Activated T-helper 1 cell treated with anti-CD3 and anti-CD28 coated beads, Interleukin-12 subunit alpha, Interleukin-12 subunit beta, Interleukin-2, Interleukin-4 antibody, amounts not matched to agents 30 ng/mL and 10 ng/mL and 1 ng/mL, durations not matched to agents 14 hours and 24 hours and 36 hours (primary cell): ENCODE data around the gene ANKRD13D. TPM values are rescaled to one million over a fixed set of nuclear protein-coding genes. Genes with fewer than 3 reads are reported as not detected.
"Not testable (repeated sequence)": the region's sequence is repeated elsewhere in the genome, so short reads cannot be mapped to it uniquely, and the experiment has no call there.

Experiments
- DNase-seq: peaks from one replicate; pipeline ENCODE4 v3.0.0; 2021; ENCODE audit warnings: low spot score
- H3K27ac Mint-ChIP-seq: one replicate; pipeline ENCODE4 v1.8.0; 2021; ENCODE audit warnings: mild to moderate bottlenecking, mixed read lengths
- H3K27me3 Mint-ChIP-seq: one replicate; pipeline ENCODE4 v1.8.0; 2022; ENCODE audit warnings: mild to moderate bottlenecking, moderate library complexity, mixed read lengths; ENCODE audit not compliant: insufficient read depth
- H3K36me3 Mint-ChIP-seq: one replicate; pipeline ENCODE4 v1.8.0; 2021; ENCODE audit warnings: low read depth, mixed read lengths
- H3K4me1 Mint-ChIP-seq: one replicate; pipeline ENCODE4 v1.8.0; 2021; ENCODE audit warnings: low read depth, mixed read lengths
- H3K4me3 Mint-ChIP-seq: one replicate; pipeline ENCODE4 v1.8.0; 2021; ENCODE audit warnings: mild to moderate bottlenecking, moderate library complexity, mixed read lengths
- H3K9me3 Mint-ChIP-seq: one replicate; pipeline ENCODE4 v1.8.0; 2021; ENCODE audit warnings: mixed read lengths
- intact Hi-C: fragments of 100-400 bp; cut with micrococcal nuclease; formaldehyde crosslinking; loops from one replicate; pipeline ENCODE4 v1.15.1; 2024
- total RNA-seq: library from RNA; stranded (reverse); gene quantifications from 2 replicates; pipeline ENCODE4 v1.2.3, GENCODE V29; 2022

The ANKRD13D gene
- total RNA-seq, 1 donor from 2014 or later = 129 TPM

DNA sequence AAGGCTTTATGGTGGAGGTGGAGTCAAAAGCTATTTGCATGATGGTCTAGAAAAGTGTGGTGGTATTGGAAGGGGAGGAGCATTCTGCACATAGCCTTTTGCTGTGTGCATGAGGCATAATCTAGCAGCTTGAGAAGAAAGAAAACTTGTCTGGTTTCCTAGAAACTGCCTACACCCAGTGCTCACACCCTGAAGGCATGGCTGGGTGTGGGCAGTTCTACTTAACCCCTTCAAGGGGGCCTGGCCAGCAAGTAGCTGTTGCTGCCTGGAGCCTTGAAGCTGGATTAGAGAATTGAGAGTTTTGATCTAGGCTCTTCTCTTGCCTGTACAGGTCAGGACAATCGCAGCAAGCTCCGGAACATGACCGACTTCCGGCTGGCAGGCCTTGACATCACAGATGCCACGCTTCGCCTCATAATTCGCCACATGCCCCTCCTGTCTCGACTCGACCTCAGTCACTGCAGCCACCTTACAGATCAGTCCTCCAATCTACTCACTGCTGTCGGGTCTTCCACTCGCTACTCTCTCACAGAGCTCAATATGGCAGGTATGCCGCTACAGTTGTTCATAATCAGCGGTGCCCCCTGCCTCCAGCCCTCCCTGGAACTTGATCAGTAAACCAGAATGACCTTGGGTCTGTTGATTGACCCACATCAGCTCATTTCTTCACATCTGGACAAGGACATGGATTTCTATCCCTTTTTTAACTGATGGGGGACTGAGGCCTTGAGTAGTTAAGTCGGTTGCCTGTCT is 35.1 kb upstream of the ANKRD13D start:
- H3K27me3 Mint-ChIP-seq = no peaks in the 10 kb centered on the region
- H3K4me3 Mint-ChIP-seq = peak overlapping the region; percentile 20
- H3K27ac Mint-ChIP-seq = peak overlapping the region; percentile 79
- DNase-seq = no peak
- H3K4me1 Mint-ChIP-seq = peaks cover 52% of the 10 kb centered on the region
- intact Hi-C loops = loop anchor here (1.0 kb wide), 2 partner anchors 8 to 13 kb away; no protein-coding TSS in a partner anchor
- peaks cover 78% of the 10 kb centered on the region for H3K36me3 Mint-ChIP-seq
- H3K9me3 Mint-ChIP-seq = no peaks in the 10 kb centered on the region

DNA sequence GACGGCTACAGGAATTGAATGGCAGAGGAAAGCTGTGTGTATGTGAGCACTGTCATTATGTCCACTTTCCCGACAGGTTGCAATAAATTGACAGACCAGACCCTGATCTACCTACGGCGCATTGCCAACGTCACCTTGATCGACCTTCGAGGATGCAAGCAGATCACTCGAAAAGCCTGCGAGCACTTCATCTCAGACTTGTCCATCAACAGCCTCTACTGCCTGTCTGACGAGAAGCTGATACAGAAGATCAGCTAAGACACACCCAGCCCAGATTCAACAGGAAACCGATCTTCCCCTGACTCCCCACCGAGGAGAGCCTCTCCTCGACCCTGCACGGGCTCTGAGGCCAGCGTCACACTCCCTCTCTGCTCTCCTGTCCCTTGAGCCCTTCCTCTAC is 34.3 kb upstream of the ANKRD13D start:
- peaks cover 45% of the 10 kb centered on the region for H3K4me1 Mint-ChIP-seq

DNA sequence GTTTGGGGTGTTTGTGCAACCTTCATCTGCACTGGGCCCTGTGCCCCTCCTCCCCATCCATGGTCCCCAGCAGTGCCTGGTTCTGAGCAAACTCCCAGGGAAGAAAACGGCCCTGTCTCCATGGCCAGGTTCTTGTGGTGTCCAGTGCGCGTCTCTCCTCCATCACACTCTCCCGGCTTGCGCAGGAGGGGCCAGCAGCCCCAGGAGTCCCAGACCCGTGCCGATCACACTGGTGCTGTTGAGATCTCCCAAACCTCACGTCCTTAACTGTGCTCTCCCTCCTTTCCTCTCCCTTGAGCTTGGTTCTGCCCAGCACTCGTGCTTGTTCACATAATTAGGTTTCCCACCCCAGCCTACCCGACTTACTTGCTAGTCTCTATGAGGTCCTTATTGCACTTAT is 33.8 kb upstream of the ANKRD13D start:
- no peaks in the 10 kb centered on the region for H3K27me3 Mint-ChIP-seq
- peaks cover 65% of the 10 kb centered on the region for H3K36me3 Mint-ChIP-seq
- no peaks in the 10 kb centered on the region for H3K9me3 Mint-ChIP-seq
- intact Hi-C loops = no loop called here
- H3K4me3 Mint-ChIP-seq = no peak overlapping the region
- DNase-seq = no peak
- H3K27ac Mint-ChIP-seq = peak overlapping the region; percentile 23
- peaks cover 44% of the 10 kb centered on the region for H3K4me1 Mint-ChIP-seq

More for the DNA sequence above, 34.3 kb upstream of the ANKRD13D start:
- no peaks in the 10 kb centered on the region for H3K9me3 Mint-ChIP-seq
- intact Hi-C loops = no loop called here
- no peak overlapping the region for H3K4me3 Mint-ChIP-seq
- no peak overlapping the region for H3K27ac Mint-ChIP-seq
- peaks cover 70% of the 10 kb centered on the region for H3K36me3 Mint-ChIP-seq
- no peak for DNase-seq
- no peaks in the 10 kb centered on the region for H3K27me3 Mint-ChIP-seq

DNA sequence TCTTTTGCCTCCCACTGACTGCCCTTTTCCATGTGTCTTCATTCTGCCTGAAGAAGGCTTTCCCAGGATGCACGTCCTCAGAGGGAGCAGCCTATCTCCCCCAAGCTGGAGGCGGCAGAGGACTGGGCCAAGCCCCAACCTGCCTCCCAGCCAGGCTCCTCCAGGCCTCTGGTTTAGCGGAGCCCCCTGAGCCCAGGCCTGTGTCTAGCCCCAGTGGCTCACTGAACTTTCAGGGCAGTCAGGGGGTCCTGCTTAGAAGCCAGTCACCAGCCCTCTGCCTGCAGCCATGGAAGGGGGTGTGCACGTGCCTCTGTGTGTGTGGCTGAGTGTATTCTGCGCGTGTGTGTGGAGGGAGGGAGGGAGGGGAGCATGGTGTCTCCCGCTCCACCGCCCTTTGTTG is 33.2 kb upstream of the ANKRD13D start:
- intact Hi-C loops = no loop called here
- peaks cover 61% of the 10 kb centered on the region for H3K36me3 Mint-ChIP-seq
- no peaks in the 10 kb centered on the region for H3K27me3 Mint-ChIP-seq
- H3K4me1 Mint-ChIP-seq = peaks cover 39% of the 10 kb centered on the region
- H3K4me3 Mint-ChIP-seq = no peak overlapping the region
- no peaks in the 10 kb centered on the region for H3K9me3 Mint-ChIP-seq
- no peak for DNase-seq
- H3K27ac Mint-ChIP-seq = no peak overlapping the region

DNA sequence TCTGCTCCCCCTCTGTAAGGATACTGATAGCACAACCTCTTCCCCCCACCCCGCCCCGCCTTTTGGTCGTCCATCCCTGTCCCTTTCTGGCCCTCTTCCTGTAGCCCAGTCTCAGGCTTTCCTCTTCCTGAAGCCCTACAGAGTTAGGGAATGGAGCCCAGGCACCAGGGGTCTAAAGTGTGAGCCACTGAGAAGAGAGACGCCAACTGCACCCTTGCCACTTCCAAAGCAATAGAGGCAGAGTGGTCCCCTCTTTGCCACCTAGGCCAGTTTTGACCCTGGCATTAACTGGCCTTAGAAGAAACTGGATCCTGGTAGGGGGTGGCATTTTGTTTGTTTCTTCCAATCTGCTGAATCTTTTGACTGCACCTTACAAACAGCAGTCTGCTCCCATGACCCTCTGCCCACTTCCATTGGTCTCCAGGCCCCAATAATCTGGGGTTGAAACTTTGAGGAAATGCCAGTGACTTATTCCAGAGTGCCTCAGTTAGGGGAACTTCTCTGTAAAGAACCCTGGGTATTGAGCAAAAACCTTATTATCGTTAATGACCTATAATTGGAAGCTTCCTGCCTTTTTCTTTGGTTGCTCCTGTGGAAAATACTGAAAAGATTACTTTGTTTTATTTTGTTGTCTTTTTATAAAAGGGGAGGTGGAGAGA is 32.5 kb upstream of the ANKRD13D start:
- Mint-ChIP-seq H3K4me3 (no peak overlapping the region), H3K36me3 (peaks cover 54% of the 10 kb centered on the region)

DNA sequence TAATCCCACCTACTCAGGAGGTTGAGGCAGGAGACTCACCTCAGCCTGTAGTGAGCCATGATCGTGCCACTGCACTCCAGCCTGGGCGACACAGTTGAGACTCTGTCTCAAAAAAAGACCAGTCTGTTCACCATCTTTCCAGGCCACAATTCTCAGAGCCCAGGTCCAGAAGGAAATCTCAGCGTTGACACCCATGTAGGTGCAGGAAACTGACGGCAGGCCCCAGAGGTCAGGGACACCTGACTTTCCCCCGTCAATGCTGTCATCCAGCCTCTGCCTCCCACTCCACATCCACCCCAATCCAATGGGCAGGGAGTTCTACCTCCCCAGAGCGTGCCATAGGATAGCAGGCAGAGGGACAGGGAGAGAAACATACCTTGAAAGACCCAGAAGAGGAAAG is 28.7 kb upstream of the ANKRD13D start:
- H3K27ac Mint-ChIP-seq = no peak overlapping the region
- peaks cover 38% of the 10 kb centered on the region for H3K4me1 Mint-ChIP-seq
- no peak for DNase-seq
- peaks cover 26% of the 10 kb centered on the region for H3K36me3 Mint-ChIP-seq
- no peaks in the 10 kb centered on the region for H3K27me3 Mint-ChIP-seq
- H3K9me3 Mint-ChIP-seq = no peaks in the 10 kb centered on the region
- intact Hi-C loops = no loop called here
- H3K4me3 Mint-ChIP-seq = no peak overlapping the region

More for the DNA sequence above, 32.5 kb upstream of the ANKRD13D start:
- H3K4me1 Mint-ChIP-seq = peaks cover 37% of the 10 kb centered on the region
- H3K27ac Mint-ChIP-seq = no peak overlapping the region
- H3K27me3 Mint-ChIP-seq = no peaks in the 10 kb centered on the region
- intact Hi-C loops = no loop called here
- no peak for DNase-seq
- no peaks in the 10 kb centered on the region for H3K9me3 Mint-ChIP-seq

DNA sequence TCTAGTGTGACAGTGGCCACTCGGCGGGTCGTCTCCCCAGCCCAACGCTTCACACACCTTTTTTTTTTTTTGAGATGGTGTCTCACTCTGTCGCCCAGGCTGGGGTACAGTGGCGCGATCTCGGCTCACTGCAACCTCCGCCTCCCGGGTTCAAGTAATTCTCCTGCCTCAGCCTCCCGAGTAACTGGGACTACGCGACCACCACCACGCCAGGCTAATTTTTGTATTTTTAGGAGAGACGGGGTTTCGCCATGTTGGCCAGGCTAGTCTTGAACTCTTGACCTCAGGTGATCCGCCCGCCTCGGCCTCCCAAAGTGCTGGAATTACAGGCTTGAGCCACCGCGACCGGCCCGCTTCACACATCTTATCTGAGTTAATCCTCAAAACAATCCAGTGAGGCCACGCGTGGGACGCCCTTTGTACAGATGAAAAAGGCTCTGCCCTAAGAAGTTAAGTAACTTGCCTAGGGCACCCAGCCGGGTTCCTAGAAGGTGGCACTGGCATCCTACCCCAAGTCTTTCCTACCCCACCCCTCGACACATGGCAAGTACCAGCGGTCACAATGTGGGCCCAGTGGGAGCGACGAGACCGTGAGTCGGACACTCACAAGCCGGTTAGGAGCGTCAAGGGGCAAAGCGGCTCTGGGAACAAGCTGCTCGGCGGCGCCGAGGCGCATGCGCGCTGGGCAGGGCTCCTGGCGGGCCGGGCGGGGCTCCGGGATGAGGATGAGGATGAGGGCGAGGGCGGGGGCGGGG is 28.0 kb upstream of the ANKRD13D start:
- H3K9me3 Mint-ChIP-seq, H3K27me3 Mint-ChIP-seq, intact Hi-C loops, H3K27ac Mint-ChIP-seq, DNase-seq: not testable (repeated sequence)
- H3K4me3 Mint-ChIP-seq = peak overlapping the region; percentile 63
- peaks cover 20% of the 10 kb centered on the region for H3K36me3 Mint-ChIP-seq
- peaks cover 44% of the 10 kb centered on the region for H3K4me1 Mint-ChIP-seq

DNA sequence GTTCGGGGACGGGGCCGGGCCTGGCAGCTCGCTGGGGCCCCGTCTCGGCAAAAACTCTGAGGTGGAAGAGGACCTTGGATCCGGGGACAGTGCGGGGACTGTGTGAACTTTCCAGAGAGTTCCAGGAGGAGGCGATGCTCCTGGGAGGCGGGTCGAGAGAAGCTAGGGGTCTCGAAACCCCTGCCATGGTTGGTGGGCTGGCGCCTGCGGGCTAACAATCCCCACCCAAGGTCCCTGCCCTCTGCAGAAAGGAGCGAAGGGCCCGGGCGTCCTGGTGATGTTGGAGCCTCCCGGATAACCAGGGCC is 27.5 kb upstream of the ANKRD13D start:
- DNase-seq = no peak
- H3K9me3 Mint-ChIP-seq = no peaks in the 10 kb centered on the region
- peaks cover 16% of the 10 kb centered on the region for H3K36me3 Mint-ChIP-seq
- intact Hi-C loops = no loop called here
- no peak overlapping the region for H3K4me3 Mint-ChIP-seq
- H3K27me3 Mint-ChIP-seq = no peaks in the 10 kb centered on the region
- H3K27ac Mint-ChIP-seq = no peak overlapping the region
- H3K4me1 Mint-ChIP-seq = peaks cover 44% of the 10 kb centered on the region

DNA sequence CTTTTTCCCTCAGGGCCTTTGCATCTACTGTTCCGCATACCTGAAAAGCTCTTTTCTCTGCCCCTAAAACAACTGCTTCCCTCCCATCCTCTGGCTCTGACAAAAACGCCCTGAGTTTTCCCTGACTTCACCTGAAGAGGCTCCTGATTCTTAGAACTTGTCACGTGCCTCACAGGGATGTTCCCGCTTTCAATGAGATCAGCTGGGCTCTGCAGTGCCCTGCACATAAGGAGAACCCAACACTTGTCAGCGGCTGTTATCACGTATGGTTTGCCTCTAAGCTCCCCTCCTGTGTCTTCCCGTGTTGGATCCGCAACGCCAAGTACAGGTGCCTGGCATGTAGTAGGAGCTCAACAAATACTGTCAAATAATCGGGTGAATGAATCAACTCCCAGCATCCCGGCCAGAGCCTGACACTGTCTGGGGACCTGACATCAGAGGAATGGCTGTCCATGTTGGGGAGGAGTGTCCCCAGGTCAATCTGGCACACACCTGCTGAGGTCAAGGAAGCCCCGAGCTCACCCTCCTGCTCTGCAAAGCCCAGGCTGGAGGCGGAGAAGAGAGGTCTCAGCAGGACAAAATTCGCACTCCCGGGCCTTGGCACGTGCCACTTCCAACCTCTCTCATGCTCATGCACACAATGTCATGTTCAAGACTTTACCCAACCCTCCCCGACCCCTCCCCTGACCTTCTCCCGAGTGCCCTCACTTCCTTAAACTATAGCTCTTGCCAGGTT is 27.0 kb upstream of the ANKRD13D start:
- intact Hi-C loops = loop anchor here (1.0 kb wide), 4 partner anchors 9 to 120 kb away; no protein-coding TSS in a partner anchor
- Mint-ChIP-seq H3K27ac (peak overlapping the region; percentile 87), H3K9me3 (no peaks in the 10 kb centered on the region), H3K36me3 (peaks cover 12% of the 10 kb centered on the region), H3K4me1 (peaks cover 44% of the 10 kb centered on the region), H3K27me3 (no peaks in the 10 kb centered on the region), H3K4me3 (peak overlapping the region; percentile 67)
- DNase-seq = no peak

DNA sequence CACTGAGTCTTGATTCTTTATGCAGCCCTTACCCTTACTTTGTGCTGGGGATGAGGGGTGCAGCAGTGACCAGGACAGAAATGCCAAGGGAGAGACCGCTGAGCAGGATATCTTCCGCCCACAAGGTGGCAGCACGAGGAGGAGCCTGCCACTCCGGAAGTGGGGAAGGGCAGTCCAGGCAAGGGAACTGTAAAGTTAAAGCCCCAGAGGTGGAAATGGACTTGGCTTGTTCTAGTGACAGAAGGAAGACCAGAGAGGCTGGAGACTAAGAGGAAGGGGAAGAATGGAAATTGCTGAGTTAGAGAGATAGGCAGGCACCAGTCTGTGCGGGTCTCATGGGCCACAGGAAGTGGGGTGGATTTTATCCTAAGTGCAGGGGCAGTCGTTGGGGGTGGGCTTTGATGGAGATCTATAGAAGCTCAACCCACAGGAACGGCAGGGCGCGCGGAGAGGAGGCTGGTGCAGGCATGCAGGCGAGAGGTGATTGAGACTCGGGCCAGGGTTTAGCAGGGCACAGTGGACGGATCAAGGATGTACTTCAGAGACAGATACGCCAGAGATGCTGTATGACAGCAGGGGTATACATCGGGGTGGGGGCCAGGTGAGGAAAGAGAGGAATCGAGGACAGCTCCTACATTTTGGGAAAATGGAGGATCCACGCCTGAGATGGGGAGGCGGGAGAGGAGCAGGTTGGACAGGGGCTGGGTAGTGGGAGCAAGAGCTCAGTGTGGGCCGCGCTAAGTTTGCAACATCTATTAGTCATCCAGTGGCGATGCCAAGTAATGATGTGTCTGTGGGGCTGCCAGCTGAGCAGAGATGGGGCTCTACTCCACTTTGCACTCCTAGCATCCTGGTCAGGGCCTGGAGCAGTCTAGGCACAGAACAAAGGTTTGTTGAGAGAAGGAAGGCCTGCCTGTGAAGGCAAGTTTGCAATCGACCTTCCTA is 26.1 kb upstream of the ANKRD13D start:
- H3K9me3 Mint-ChIP-seq = no peaks in the 10 kb centered on the region
- intact Hi-C loops = loop anchor here (1.0 kb wide), 4 partner anchors 10 to 119 kb away; no protein-coding TSS in a partner anchor
- peak overlapping the region; percentile 67 for H3K4me3 Mint-ChIP-seq
- no peaks in the 10 kb centered on the region for H3K27me3 Mint-ChIP-seq
- peak overlapping the region; percentile 87 for H3K27ac Mint-ChIP-seq
- peaks cover 16% of the 10 kb centered on the region for H3K36me3 Mint-ChIP-seq
- DNase-seq = peak; percentile 69
- H3K4me1 Mint-ChIP-seq = peaks cover 53% of the 10 kb centered on the region

DNA sequence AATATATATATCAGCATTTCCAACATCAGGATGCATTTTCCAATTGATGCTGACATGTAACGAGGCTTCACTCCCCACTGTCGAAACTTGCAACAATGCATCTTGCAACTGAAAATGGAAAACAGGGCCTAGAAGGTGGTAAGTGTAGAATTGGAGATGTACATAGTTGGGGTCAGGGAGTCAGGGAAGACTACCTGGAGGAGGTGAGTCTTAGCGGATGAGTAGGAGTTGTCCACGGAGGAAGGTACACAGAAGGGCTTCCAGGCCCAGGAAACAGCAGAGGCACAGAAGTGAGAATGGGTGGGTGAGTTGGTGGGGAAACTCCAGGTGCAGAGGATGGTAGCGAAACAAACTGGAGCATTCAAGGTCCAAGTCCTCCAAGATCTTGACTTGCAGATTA is 24.8 kb upstream of the ANKRD13D start:
- Mint-ChIP-seq H3K9me3 (no peaks in the 10 kb centered on the region), H3K36me3 (peaks cover 28% of the 10 kb centered on the region), H3K4me1 (peaks cover 62% of the 10 kb centered on the region), H3K27ac (peak overlapping the region; percentile 89), H3K27me3 (no peaks in the 10 kb centered on the region), H3K4me3 (peak overlapping the region; percentile 84)
- intact Hi-C loops = no loop called here
- no peak for DNase-seq
